Measurements from ENCODE around the gene TRPM8.

The TRPM8 gene

DNA sequence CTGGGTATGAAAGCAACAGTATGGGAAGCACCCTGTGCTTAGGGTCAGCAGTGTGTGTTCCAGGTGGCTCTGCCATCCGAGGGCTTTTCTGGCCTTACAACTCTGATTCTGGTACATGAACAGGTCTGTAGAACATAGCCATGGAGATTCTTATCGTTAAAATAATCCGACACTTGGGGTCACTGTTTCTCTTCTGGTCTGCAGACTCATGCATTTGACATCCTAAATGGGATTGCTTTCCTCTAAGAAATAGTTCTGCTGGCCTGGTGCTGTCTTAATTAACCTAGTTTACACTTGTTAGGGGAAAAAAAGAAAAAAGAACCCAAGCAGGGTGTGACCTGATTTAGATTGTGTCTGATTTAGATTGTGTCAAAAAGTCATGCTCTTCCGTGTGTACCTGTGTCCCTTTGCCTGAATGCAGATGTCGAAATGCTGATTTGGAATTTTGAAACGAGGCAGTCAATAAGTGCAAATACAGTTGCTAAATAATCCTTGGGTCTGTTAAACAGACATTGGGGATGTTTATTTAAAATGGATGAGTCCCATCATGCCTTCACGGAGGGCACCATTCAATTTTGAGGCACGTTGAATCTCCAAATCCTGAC lies 59.6 kb downstream of the TRPM8 start:
- DNase-seq, result peak; percentile 40

DNA sequence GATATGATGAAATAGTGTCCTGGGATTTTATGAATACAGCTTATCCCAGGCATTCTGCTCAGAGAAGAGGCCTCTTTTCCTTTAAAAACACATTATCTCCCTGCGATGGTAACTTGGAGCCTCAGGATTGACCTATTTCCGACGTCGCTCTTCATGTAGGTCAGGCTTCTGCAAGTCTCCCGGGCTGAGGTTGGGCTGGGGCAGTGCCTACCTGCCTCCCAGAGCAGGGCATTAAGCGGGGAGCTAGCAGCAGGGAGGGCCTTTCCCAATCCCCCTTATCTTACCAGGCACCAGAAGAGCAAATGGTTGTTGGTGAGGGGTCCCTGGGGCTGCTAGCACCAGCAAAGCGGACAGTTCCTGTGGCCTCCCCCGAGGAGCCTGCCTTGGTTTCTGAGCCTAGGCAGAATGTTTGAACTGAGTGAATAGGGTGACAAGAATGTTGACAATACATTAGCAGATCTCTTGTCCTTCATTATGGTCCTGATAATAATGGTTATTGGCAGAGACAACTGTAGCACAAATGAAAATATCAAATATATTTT lies 60.2 kb downstream of the TRPM8 start:
- no peak for DNase-seq

DNA sequence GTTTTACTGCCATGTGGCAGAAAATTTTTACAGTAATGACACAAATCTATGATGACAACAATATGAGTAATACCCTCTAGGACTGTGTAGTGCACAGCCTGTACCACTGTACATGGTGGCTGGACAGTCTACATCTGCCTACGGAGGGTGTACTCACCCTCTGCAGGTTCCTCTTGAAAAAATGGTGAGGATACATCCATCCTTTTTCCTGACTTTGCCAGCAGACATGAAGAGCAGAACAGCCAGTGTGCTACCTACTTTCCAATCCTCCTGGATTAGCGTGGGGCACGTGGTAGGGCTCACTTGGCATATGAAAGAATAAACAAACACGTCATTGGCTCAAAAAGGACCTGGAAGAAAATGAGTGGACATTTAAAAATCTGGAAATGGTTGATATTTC lies 62.6 kb downstream of the TRPM8 start:
- DNase-seq, result no peak

DNA sequence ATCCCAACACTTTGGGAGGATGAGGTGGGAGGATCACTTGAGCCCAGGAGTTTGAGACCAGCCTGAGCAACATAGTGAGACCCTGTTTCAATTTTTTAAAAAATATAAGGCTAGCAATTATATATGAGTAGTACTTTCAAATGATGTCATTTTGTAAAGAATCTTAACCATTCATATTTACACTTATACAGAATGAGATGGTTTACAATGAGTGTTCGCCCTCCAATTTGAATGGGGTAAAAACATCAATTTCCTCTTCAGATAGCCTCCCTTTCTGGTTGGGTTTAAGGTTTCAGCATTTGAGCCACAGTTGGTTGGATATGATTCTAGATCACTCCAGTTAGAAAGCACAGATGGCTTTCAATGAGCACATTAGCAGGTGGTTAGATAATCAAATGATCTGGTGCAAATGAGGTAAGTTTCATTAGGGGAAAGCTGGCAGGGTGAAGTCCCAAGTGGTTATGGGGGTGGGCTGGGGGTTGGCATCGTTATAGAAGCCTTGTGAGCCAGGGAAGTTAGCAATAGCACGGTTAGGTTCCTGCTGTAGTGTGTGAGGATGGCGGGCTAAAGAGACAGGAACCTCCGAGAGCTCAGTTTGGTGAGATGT lies 63.9 kb downstream of the TRPM8 start:
- peak; percentile 86 for DNase-seq

DNA sequence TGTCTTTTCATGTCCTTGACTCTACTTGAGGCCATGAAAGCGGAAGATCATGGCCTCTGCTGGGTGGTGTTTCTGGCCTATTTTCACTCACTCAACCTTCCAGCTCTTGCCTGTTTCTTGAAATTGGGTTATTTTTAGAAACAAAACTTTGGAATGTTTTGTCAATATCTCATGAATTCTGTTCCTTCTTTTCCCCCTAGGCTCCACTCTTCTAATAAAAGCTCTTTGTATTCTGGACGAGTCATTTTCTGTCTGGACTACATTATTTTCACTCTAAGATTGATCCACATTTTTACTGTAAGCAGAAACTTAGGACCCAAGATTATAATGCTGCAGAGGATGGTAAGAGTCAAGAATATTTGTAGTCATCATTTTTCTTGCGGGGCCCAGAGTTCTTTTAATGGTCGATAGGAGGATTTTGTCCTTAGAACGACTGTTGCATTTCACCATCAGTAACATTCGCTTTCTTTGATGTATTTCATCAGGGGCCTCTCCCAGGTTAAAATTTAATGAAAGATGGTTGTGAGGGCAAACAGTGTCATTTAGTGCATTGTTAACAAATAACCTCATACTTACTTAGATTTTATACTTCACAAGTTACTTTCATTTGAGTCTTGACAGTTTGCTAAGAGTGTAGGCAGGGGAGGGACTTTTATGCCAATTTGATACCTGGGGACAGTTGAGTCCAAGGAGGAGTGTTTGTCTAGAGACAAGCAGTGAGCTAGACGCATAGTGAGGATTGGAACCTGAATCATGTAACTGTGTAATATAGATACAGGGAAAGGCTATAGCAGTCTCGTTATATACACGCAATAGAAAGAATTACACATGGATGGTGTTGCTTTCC lies 64.6 kb downstream of the TRPM8 start:
- DNase-seq, result no peak

DNA sequence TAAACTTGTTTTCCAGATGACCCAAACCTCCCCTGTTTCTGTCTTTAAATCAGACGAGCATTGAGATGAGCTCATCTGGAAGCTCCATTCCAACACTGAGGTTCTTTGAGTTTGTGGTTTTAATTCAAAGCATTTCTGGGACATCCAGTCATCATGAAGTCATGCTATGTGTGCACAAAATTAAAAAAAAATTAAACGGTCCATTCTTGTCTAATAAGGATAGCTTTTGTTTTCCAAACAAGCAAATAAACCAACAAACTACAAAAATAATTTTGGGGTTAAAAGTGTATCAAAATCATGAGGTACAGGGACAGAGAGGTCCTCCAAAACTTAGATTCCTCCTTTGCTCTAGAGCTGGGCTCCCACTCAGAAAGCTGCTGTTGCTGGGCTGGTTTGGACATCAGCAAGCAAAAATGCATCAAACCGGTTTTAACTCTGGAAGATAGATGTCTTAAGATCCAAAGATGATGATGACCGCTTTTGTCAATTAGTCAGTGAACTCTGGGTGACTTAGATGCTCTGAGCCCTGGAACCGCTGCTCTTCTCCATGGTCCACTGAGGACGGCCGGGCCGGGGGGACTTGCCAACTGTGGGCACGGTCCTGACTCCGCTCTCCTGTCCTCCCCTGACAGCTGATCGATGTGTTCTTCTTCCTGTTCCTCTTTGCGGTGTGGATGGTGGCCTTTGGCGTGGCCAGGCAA lies 65.4 kb downstream of the TRPM8 start:
- no peak for DNase-seq

DNA sequence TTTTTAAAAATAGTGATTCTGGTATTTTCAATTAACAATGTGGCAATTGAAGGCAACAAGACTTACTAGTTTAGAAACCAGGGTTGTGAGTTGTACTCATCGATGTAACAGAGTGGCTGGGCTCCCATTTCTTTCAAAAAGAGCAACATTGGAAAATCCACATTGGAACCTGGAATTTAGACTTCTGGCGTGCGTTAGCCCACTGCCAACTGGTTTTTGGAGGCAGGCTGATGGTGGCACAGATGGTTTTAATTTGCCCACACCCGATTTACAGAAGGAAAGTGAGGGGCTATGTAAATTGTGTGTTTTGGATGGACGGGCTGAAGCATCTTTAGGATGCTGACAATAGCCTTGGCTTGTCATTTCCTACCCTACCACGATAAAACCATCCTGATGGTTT lies 66.3 kb downstream of the TRPM8 start:
- peak; percentile 58 for DNase-seq

DNA sequence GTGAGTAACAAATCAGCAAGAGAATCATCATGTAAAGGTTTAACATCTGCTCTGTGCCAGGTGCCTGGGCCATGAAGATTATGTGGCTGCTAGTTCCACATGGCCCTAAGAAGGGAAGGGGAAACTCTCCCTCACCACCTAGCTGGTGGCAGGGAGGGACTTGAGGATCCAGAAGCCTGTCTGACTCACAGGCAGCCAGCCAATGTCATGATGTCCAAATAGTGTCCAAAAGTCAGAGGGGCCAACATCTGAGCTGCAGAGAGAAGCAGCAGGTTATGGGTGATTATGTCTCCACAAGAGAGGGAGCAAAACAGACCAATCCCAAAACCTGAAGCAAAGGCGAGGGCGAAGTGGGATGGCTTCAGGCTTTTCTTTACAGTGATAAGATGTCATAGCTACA lies 71.4 kb downstream of the TRPM8 start:
- DNase-seq, result no peak

DNA sequence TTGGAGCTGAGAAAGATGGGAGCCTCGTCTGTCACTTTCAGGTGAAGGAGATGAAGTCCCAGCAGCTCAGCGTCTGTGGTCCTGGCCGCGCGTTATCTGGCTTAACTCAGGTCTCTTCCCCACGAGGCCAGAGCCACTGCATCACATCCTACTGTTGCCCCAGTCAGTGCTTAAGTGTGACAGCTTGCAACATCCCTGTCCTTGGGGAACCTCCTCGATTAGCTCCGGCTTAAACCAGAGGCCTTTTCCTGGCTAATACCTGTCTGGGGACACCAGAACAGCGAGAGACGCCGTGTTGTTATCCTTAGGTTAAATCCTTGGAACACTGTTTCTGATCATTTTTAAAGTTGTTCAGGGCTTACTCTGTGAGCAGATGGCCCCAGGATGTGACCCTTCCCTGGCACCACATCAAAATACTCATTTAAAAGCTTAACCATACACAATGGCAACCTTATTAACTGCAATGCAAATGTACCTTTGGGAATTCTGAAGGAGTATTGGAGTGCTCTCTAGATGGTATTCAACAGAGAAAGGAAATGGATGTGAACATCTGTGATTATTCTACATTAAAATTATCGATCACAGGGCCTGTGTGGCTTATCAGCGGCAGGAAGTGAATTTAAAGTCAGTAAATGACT lies 72.2 kb downstream of the TRPM8 start:
- peak; percentile 17 for DNase-seq

DNA sequence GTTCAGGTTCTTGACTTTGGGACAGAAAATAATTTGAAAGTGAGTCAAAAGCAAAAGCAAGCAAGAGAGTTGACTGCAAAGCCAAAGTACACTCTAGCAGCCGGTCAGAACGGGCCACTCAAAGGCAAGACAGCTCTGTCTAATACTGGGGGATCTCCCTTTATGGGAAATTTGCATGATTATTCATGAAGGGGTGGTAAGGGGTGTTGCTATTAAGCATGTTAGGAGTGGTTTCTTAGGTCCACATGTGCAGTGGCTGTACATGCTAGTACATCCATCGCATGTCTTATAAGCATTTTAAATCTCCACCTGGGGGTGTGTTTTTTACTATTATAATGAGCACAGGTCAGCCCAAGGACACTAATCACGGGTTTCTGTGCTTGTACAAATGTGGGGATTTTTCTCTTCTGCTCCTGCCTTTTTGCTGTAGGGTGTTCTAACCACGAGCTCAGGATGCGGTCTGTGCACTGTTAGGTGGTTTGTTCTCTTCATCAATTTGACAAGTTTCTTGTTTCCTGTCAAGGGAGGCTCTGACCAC lies 73.2 kb downstream of the TRPM8 start:
- no peak for DNase-seq

DNA sequence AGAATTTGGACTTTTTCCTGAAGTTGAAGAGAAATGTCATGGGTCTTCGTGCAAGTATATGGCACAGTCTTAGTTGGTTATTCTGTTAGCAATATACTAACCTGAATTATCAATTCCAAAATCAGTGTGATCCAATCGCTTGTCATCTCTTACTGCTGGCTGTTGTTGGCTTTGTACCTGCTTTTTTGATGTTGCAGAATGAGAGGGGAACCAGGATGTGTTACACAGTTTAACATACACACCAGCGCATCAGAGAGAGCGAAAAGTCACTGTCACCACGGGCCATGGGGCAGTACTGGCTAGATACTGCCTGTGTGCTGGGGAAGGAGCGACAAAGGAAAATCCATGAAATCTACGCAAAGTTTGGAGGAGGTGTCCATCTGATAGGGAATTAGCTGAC lies 74.0 kb downstream of the TRPM8 start:
- DNase-seq, result no peak

DNA sequence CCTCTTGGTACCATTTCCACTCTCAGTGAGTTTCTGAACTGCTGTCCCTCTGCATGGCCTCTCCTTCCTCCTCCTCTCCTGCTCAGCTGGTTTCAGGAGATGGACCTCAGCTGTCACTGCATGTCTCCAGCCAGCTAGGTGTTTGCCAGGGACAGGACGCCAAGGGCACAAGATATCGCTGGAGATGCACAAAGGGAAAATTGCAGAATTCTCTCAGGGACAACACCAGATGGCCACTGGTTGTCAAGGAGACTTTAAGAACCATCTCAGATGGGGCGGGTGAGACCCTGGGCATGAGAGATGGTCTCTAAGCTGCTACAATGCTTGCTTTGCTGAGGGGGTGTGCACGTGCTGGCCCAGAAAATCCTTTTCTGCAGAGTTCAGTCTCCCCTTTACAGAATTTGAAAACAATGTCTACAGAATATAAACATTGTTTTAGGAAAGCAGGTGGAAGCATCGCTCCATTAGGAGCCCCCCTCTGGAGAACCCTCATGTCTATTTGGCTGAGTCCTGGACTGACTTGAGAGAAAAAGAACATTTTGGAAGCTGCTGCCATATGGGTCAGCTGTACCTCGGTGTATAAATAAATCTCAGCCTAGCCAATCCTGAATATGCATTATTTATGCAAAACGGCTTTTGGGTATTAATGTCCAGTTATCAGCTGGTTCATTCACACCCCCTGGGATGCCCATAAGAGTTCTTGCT lies 75.5 kb downstream of the TRPM8 start:
- DNase-seq, result no peak

DNA sequence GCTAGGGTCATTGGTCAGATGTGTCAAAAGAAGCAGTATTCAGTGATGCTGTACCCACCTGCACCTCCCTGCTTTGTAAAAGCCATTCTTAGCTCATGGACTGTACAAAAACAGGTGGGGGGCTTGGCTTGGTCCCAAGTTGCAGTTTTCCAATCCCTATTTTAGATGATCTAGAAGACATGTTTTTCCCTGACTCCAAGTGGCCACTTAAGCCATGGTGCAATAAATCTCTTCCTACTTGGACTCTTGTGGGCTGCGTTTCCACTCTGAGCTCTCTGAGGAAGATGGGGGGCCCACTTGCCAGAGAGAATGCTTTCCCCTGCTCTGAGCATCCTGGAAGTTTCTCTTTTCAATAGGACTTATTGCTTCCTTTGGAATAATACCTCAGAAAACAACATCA lies 76.3 kb downstream of the TRPM8 start:
- DNase-seq, result no peak

DNA sequence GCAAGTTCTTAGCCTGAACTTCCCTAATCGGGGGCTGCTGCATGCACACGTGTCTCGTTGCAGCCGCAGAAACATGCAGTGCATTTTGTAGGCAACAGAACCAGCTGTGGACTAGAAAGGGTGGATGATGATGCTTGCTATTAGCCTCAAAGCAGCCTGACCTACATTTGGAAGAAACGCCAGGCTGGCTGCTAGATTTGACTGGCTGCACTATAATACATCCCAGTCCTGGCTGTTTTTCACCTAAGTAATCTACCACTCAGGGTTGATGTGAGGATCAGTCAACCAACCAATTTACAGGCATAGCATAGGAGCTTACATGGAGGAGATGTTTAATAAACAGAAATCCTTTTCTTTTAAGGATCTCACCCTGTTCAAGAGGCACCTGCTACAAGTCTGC lies 77.0 kb downstream of the TRPM8 start:
- DNase-seq, result no peak

DNA sequence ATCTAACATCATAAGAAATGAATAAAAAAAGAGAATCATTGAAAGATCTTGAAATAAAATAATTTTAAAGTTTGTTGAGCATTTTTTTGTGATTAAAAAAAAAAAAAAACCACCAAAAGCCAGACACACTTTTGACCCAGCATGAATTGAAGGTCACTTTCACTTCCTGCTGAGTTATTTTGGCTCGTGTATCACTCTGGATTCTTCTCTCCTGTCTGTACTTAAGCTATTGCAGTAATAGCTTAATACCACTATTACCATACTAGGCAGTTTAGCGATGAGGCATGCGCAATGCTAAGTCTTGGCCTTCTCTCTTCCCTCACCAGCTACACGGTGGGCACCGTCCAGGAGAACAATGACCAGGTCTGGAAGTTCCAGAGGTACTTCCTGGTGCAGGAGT lies 78.8 kb downstream of the TRPM8 start:
- no peak for DNase-seq

DNA sequence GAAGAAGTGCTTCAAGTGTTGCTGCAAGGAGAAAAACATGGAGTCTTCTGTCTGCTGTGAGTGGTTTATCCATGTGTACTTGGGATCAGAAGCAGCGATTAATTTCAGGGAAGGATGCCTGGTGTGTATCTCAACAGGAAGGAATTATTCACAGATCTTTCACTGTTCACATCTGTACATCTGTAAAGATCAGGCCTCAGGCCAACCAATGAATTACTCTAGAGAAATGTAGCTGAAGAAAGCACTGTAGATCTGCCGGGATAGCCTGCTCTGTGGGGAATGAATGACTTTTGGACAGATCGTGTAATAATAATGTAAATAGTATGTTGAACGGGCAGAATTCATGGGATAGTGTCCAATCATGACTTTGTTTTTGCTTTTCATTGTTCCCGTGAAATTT lies 79.3 kb downstream of the TRPM8 start:
- no peak for DNase-seq

DNA sequence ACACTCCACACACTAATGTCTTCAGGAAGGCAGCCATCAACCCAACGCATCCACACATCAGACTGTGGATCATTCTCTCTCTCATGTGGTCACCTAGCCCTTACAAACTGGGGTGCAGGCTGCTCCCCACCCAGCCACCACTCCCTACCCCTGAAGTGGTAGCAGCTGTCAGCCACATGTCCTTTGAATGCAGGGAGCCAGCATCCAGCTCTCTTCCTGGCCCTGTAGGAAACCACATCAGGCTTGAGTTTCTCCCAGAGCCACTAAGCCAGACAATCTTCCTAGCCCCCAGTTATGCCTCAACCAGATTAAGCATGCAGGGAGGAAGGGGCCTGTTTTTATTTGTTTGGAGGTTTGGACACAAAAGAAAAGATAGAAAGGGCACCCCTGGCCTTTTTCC lies 80.5 kb downstream of the TRPM8 start:
- no peak for DNase-seq

DNA sequence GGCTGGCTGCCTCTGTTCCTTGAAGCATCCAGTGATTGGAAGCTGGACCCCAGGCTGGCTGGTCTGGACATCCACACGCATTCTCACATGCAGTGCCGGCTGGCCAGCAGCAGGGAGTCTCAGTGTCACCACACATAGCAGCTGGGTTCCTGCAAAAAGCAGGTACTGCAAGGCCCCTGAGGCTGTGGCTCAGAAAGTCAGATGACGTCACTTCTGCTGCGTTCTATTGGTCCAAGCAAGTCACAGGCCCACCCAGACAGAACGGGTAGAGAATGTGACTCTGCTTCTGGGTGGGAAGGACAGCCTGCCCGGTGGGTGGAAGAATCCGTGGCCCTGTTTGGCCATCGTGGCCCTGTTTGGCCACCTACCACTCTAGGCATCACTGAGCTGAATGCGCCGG lies 82.0 kb downstream of the TRPM8 start:
- DNase-seq, result no peak

DNA sequence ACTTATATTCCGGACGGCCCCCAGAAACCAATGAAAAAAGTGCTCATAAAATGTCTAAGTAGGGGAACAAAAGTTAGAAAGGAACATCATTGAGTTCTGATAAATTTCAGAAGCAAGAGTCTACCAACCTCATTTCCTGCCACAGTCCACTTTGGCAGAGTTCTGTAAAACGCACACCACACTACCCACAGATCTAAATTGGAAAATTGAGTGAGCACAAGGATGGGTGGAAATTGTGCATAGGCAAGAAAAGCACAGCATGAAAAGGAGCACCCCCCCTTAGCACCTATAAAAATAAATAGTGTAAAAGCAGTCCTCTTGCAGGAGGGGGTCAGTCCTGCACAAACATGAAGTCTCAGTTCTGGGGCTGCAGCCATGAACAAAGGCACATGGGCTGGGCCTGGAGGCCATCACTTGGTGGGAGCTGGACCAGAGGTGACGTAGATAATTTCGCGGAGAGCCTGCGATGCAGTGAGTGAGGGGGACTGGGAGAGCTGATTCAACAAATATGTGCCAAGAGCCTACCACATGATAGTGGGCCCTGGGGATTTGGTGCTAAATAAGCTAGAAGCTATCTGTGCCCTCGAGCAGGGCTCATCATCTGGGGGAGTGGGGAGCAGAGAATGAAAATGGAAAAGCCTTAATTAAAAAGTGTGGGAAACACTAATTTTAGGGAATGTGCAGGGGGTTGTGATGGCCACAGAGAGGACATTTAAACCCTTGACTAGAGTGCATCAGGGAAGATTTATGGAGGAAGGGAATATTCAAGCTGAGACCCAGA lies 84.4 kb downstream of the TRPM8 start:
- DNase-seq, result no peak

DNA sequence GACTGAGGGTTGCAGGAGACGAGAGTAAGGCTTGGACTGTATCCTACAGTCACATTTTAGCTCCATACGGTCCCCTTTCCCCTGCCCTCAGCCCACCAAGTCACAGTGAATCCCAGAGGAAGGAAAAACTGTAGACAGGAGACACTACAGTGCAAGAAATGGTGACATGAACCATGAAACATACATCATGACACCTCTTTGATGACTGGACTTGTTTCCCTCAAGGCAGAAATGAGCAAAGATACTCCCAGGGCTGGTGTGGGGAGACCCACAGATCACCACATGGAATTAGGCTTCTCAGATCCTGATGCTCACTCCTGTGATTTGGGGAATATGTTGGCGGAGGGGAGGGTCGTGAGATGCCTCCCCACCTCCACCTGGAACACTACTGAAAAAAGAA lies 85.1 kb downstream of the TRPM8 start:
- no peak for DNase-seq

DNA sequence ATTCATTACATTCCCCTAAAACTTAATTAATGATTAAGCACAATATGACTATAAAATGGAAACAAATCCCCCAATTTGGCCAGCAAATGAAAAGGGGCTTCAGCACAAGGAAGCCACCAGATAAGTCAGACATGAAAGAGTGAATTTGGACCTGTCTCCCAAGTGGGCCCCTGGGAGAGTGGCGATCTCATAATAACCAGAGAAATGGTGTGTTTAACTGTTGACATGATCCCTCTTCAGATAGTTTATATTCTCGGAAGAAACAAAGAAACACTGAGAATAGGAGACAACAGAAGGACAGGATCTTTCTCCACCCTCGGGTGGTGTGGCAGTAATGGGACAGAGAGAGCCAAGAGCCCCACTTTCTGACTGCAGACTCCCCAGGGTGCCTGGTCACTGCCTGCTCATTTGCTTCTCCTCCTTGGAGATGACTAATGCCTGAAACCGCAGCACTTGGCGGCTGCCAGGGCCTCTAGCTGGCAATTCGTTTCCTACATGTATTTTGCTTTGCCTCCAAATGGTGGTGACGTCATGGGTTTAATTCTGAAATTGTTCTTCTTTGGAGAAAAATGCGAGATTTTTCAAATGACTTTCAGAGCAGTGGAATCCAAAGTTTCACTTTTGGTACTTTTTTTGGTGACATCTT lies 86.9 kb downstream of the TRPM8 start:
- peak; percentile 80 for DNase-seq
